Sigmoid colon (tissue), 7 donors: ENCODE data around the gene RAI14. TPM values are rescaled to one million over a fixed set of nuclear protein-coding genes. Genes with fewer than 3 reads are reported as not detected.

Experiments used
- DNase-seq: peaks from one replicate; pipeline ENCODE4 v3.0.0-alpha.2; 2019
- H3K27ac ChIP-seq, 4 donors: fragments of 200-600 bp; sonication (generic); one replicate each; pipeline ENCODE4 v1.5.1; 2016 to 2019; ENCODE audit warnings: mild to moderate bottlenecking in 1 of 4
- H3K27me3 ChIP-seq, 3 donors: fragments of 200-600 bp; sonication (generic); one replicate each; pipeline ENCODE4 v1.5.1; 2019; ENCODE audit warnings: mild to moderate bottlenecking in 1 of 3
- H3K36me3 ChIP-seq, 4 donors: fragments of 200-600 bp; sonication (generic); one replicate each; pipeline ENCODE4 v1.5.1; 2016 to 2019
- H3K4me1 ChIP-seq, 4 donors: fragments of 200-600 bp; sonication (generic); one replicate each; pipeline ENCODE4 v1.5.1; 2017 to 2019
- H3K4me3 ChIP-seq, 4 donors: fragments of 200-600 bp; sonication (generic); one replicate each; pipeline ENCODE4 v1.5.1; 2017 to 2019; ENCODE audit warnings: mild to moderate bottlenecking in 2 of 4, moderate library complexity in 1 of 4
- H3K9me3 ChIP-seq, 4 donors: fragments of 200-600 bp in 3 of 4; sonication (generic) in 3 of 4; one replicate each; pipeline versions ENCODE4 v1.5.1 to v1.6.1; 2013 to 2019
- EP300 ChIP-seq, 4 donors: sonication (generic); formaldehyde crosslinking; IDR thresholded peaks; one replicate each; pipeline ENCODE4 v1.6.1; 2017; ENCODE audit warnings: antibody characterized with exemption in 4 of 4
- POLR2A ChIP-seq, 2 donors: fragments of 450-650 bp; IDR thresholded peaks; one replicate each; pipeline ENCODE4 v1.6.1; 2016; ENCODE audit warnings: antibody characterized with exemption in 2 of 2, mild to moderate bottlenecking in 2 of 2, moderate library complexity in 2 of 2
- POLR2AphosphoS5 ChIP-seq, 4 donors: sonication (generic); formaldehyde crosslinking; IDR thresholded peaks; one replicate each; pipeline ENCODE4 v1.6.1; 2017; ENCODE audit warnings: antibody characterized with exemption in 4 of 4
- WGBS, 2 donors: extraction: QIAGEN DNeasy Blood & Tissue Kit; methylation state at CpG; one replicate each; pipeline ENCODE4 v1.1.7; 2013; 5-methylcytosine and 5-hydroxymethylcytosine counted together
- intact Hi-C: fragments of 100-400 bp; cut with DNase I; formaldehyde crosslinking; loops from one replicate; pipeline ENCODE4 v1.15.1; 2023
- polyA plus RNA-seq, 3 donors: library from polyadenylated mRNA; stranded (reverse); fragments of 200-250 nt; gene quantifications; one replicate each; pipeline ENCODE4 v1.2.3, GENCODE V29; 2013
- total RNA-seq, 4 donors: library from RNA; depleted of rRNA; stranded (reverse); fragments of >200 nt; gene quantifications; one replicate each; pipeline ENCODE4 v1.1.0, GENCODE V29; 2016
- TF ChIP-seq, protein P1 (sequence below), 4 experiments: fragments of 450-650 bp in 3 of 4; fragments of 200-600 bp in 1 of 4; IDR thresholded peaks; one replicate each; pipeline ENCODE4 v1.5.1; 2016 to 2019; ENCODE audit warnings: antibody characterized with exemption in 4 of 4, mild to moderate bottlenecking in 3 of 4, moderate library complexity in 2 of 4
- donor health status: healthy with polysubstance abuse.
- donor health status: Bipolar disorder and iron deficiency.
- donor health status: healthy.

Gene RAI14
- total and polyA plus RNA-seq, 7 donors, result 6.7 to 89.5 (median 23.4) TPM

DNA sequence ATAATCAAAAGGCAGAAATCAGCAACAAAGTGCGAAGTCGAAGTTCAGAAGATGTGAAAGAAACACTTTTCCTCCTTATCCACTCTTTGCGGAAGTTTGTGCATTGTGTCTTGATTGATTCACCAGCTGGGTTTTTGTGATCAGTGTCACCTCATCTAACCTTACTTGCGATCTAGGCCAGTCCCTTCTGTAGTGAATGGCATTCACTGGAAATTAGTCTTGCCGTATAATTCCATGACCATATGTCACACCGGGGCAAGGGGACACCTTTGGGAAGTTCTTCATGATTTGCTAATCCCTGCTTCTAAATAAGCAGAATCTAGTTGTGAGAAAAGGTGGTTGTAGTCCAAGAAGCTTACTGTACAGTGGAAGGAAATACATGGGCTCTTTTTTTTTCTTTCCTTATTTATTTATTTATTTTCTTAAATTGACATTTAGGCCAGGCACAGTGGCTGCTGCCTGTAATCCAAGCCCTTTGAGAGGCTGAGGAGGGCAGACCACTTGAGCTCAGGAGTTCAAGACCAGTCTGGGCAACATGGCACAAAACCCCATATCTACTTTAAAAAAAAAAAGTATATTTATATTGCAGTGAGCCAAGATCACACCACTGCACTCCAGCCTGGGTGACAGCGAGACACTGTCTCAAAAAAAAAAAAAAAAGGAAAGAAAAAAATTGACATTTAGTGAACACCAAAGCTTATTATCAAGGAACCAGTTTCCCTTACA lies 7.8 kb downstream of the RAI14 start:
- no peak overlapping the region for H3K27ac ChIP-seq
- TF ChIP-seq POLR2A (IDR thresholded peaks at IDR 0.05), result no peak
- TF ChIP-seq, protein P1, sequence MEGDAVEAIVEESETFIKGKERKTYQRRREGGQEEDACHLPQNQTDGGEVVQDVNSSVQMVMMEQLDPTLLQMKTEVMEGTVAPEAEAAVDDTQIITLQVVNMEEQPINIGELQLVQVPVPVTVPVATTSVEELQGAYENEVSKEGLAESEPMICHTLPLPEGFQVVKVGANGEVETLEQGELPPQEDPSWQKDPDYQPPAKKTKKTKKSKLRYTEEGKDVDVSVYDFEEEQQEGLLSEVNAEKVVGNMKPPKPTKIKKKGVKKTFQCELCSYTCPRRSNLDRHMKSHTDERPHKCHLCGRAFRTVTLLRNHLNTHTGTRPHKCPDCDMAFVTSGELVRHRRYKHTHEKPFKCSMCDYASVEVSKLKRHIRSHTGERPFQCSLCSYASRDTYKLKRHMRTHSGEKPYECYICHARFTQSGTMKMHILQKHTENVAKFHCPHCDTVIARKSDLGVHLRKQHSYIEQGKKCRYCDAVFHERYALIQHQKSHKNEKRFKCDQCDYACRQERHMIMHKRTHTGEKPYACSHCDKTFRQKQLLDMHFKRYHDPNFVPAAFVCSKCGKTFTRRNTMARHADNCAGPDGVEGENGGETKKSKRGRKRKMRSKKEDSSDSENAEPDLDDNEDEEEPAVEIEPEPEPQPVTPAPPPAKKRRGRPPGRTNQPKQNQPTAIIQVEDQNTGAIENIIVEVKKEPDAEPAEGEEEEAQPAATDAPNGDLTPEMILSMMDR (IDR thresholded peaks at IDR 0.05), result no peak
- no peak for TF ChIP-seq POLR2AphosphoS5 (IDR thresholded peaks at IDR 0.05)
- TF ChIP-seq EP300 (IDR thresholded peaks at IDR 0.05), result no peak
- 96 to 97% methylated on average over 7 of the region's 7 CpGs for WGBS, 2 donors
- H3K4me1 ChIP-seq, result peaks cover 0 to 7% (median 0%) of the 10 kb centered on the region in 4 donors
- no peaks in the 10 kb centered on the region for H3K36me3 ChIP-seq
- DNase-seq, result no peak
- H3K9me3 ChIP-seq, result no peaks in the 10 kb centered on the region
- H3K27me3 ChIP-seq, result no peaks in the 10 kb centered on the region
- H3K4me3 ChIP-seq, result no peak overlapping the region
- intact Hi-C loops, result no loop called here

DNA sequence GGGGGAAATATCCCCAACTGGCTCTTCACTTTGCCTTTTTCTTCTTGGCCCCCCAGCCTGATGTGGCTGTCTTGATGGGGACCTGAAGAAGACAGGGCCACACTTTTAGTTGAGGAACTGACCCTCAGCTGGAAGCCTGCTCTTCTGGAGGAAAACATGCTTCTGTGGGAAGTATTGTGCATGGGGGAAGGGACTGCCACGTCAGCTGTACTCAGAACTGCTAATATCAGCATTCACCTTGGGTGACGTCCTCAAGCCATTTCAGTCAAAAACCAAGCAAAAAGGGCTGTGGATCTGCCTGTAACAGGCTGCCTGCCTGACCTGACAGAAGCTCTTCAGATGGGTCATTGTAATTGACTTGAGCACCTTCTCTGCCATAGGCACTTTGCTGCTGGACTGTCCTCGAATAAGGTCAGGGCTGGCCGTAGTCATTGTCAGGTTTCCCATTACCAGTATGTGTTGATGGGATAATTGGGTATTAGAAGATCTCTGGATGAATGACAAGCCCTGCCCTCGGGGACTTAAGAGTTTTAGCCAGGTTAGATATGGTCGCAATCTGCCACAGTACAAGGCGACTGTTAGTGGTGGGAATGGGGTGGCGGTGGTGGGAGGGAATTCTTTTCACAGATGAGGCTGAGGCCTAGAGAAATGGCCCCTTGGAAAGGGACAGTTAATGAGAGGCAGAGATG lies 10.4 kb downstream of the RAI14 start:
- H3K27me3 ChIP-seq, result no peaks in the 10 kb centered on the region
- intact Hi-C loops, result no loop called here
- no peaks in the 10 kb centered on the region for H3K36me3 ChIP-seq
- DNase-seq, result no peak
- no peak overlapping the region for H3K4me3 ChIP-seq
- WGBS, 2 donors, result 94 to 95% methylated on average over 8 of the region's 8 CpGs
- H3K9me3 ChIP-seq, result no peaks in the 10 kb centered on the region
- H3K27ac ChIP-seq, result peak overlapping the region in 1 of 4 donors; percentile 5
- TF ChIP-seq, protein P1 (IDR thresholded peaks at IDR 0.05), result no peak
- TF ChIP-seq POLR2A (IDR thresholded peaks at IDR 0.05), result no peak
- no peak for TF ChIP-seq EP300 (IDR thresholded peaks at IDR 0.05)
- no peak for TF ChIP-seq POLR2AphosphoS5 (IDR thresholded peaks at IDR 0.05)
- peaks cover 0 to 25% (median 16%) of the 10 kb centered on the region in 4 donors for H3K4me1 ChIP-seq

DNA sequence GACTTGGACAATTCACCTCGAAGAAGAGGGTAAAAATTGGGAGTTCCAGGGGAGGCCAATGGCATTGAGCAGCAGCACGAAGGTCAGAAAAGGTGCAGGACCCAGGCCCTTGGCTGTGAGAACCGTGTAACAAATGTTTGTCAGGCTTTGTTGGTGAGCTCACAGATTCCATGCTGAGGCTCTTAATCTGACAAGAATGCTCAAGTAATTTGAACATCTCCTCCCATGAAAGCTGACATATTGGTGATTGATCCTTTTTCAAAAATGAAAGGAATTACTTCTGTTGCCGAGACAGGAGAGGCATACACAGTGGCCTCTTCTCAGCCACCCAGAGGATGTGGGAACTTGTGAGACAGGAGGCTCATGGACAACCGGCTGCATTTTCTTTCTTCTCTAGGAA lies 11.6 kb downstream of the RAI14 start:
- Histone ChIP-seq H3K36me3 (no peaks in the 10 kb centered on the region), H3K9me3 (no peaks in the 10 kb centered on the region), H3K27ac (no peak overlapping the region), H3K4me3 (no peak overlapping the region), H3K27me3 (no peaks in the 10 kb centered on the region), H3K4me1 (peaks cover 0 to 31% (median 16%) of the 10 kb centered on the region in 4 donors)
- 89 to 90% methylated on average over 5 of the region's 5 CpGs for WGBS, 2 donors
- intact Hi-C loops, result no loop called here
- TF ChIP-seq, protein P1 (IDR thresholded peaks at IDR 0.05), result no peak
- TF ChIP-seq POLR2AphosphoS5 (IDR thresholded peaks at IDR 0.05) (no peak), EP300 (IDR thresholded peaks at IDR 0.05) (no peak), POLR2A (IDR thresholded peaks at IDR 0.05) (no peak)
- no peak for DNase-seq

DNA sequence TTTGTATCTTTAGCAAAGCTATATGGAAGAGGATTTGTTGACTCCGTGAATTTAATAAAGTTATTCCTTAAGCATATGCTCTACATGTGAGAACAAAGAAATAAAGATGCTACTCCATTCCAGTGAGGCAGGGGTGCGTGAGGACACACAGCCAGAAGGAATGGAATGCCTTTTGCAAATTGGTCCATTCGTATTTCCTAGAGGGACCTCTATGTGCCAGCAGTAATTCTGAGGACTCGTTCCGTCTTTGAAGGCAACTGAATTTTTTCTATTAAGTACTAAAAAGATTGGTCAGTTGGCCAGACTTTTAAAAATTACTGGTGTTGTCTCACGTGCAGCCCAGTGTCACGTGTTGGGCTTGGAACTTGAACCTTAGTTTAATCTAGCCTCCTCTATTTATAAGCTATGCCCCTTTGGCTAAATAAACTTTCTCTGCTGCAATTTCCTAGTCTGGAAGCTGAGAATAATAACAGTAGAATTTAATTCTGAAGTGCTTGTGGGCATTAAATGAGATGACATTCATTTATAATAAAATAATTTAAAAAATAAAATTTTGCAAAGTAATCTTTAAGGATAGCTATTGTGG lies 13.9 kb downstream of the RAI14 start:
- 75 to 79% methylated on average over 7 of the region's 7 CpGs for WGBS, 2 donors

More for the DNA sequence above, 13.9 kb downstream of the RAI14 start:
- Histone ChIP-seq H3K4me1 (peaks cover 0 to 45% (median 26%) of the 10 kb centered on the region in 4 donors), H3K9me3 (no peaks in the 10 kb centered on the region), H3K36me3 (no peaks in the 10 kb centered on the region), H3K27me3 (no peaks in the 10 kb centered on the region), H3K27ac (peak overlapping the region in 2 of 4 donors; percentile 50 to 83), H3K4me3 (no peak overlapping the region)
- intact Hi-C loops, result no loop called here
- TF ChIP-seq POLR2A (IDR thresholded peaks at IDR 0.05) (no peak), POLR2AphosphoS5 (IDR thresholded peaks at IDR 0.05) (no peak), EP300 (IDR thresholded peaks at IDR 0.05) (no peak)
- TF ChIP-seq, protein P1 (IDR thresholded peaks at IDR 0.05), result no peak
- no peak for DNase-seq
